ENCODE data around the gene GTF2H1. TPM values are rescaled to one million over a fixed set of nuclear protein-coding genes. Genes with fewer than 3 reads are reported as not detected.

GTF2H1 gene
- 50.9 TPM for total RNA-seq

GRCh38 chr11:18321969-18322711 is at the start of gene GTF2H1, which contains the start of gene HPS5:
GTF2H1 (plus strand) TSS chr11:18322567; CDS start chr11:18333075, 10,508 bp downstream.
HPS5 (minus strand) TSS chr11:18322140; CDS start chr11:18317858, 4,282 bp downstream.
- peak; percentile 98 for DNase-seq

DNA sequence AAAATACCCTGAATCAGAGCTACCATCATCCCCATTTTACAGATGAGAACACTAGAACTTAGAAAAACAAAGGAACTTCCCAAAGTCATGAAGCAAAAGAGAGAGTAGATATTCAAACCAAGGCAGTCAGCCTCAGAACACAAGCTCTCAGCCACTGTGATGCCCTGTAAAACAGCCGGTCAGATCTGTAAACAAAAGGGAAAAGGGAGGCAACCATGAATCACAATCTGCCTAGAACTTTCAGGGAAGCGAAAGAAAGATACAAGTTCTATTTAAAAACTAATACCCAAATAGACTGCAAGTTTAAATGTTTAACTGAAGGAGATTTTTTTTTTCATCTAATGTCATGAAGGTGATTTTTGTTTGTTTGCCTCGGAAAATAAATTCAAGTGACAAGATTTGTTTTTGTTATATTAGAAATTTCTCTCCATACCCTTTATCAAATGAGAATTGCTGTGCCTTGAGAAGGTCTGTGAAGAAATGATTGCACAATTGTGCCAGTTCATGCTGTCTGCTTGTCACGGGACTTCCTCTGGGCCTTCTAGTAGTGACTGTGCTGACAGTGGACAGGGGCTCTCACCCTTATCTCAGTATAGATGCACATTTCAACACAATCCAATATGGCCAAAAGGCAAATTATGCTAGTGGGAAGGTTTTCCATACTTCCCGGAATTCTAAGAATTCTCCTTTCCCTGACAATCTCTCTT is 44.6 kb upstream of the GTF2H1 start:
- no peak for DNase-seq

- no peak for DNase-seq
Observed at GRCh38 chr11:18280438-18281045, 41.8 kb upstream of the GTF2H1 start.

DNA sequence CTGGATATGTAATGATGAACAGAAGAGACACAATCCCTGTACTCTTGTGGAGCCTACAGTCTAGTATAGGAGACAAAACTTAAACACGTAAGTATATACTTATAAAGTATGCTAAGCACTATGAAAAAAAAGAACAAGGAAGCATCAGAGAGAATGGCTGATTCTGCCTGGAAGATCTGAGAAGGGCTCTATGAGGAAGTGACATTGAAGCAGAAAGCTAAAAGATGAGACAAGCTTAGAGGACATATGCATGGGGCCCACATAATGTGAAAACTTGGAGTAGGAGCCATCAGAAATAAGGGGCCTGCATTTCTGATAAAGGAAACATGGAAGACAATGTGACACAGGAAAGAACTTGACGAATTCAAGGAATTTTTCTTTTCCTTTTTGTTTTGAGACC is 39.7 kb upstream of the GTF2H1 start:
- no peak for DNase-seq

DNA sequence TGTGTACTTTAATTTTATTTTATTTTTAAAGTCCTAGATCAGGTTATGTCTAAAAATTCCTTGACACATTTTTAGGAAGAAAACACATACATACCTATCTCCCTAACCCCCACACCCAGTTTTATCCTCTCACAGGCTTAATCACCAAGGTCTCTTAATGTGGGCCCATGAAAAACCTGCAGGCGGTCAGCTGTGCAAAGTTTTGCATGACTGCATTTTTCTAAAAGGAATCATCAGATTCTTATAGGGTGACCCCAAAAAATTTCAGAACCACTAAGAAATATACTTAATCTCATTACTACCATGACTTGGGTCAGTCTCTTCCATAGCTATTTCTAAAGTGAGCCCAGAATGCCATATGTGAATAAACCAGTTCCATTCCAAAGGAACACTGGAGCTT is 36.5 kb upstream of the GTF2H1 start:
- no peak for DNase-seq

DNA sequence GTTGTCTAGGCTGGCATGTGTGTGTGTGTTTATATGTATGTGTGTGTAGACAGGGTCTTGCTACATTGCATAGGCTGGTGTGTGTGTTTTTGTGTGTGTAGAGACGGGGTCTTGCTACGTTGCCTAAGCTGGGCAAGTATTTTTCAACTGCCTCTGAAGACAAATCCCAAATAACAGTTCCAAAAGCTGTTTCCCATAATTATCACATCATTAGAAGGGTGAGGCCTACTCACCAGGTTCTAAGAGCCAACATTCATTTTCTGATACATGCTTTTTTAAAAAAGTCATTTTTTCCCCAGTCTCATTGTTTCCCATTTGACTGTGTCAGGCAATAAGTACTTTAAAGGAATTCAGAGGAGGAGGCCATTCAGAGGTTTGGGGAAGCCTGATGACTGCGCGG is 33.5 kb upstream of the GTF2H1 start:
- DNase-seq, result no peak

DNA sequence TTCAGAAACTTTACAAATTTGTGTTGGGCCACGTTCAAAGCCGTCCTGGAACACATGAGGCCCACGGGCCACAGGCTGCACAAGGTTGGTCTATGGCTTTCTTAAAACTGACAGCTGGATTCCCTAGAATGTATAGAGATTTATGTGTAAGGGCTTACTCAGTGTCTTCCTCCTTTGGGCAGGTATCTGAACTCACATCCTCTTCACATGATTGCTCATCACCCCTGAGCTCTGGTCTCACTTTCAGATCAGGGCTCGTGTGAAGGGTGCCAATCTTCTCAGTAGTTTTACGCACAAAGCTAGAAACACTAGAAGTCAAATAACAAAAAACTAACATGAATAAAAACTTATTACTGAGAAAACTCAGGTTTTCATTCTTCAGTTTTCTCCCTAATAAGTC is 27.5 kb upstream of the GTF2H1 start:
- DNase-seq, result no peak

DNA sequence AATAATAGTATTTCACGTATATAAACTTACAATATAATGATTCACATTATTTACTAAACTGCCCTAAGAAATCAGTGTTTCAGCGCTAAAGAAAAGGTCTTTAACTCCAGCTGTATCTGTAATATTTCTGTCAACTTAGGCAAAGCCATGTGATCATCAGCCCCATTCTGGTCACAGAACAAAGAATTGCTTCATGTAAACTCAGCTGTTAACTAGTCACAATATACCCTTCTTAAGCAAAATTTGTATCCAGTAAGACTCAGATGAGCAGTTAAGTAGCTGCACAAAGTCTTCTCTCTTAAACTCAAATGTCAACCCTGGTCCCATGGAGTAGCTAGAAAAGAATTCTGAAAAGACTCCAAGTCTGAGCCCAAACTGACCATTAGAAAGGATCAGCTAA is 27.1 kb upstream of the GTF2H1 start:
- DNase-seq, result no peak

DNA sequence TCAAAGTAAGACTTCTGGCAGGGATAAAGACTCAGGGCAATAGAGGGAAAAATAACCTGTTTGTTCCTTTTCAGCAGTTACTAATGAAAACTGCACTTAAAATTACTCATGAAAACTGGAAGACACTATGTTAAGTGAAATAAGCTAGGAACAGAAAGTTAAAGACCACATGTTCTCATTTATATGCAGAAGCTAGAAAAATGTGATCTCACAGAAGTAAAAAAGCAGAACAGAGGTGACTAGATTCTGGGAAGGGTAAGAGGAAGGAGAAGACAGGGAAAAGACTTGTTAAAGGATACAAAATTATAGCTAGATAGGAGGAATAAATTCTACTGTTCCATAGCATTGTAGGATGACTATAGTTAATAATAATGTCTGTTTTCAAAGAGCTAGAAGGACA is 22.6 kb upstream of the GTF2H1 start:
- no peak for DNase-seq

- no peak for DNase-seq
Observed at GRCh38 chr11:18304745-18305144, 17.6 kb upstream of the GTF2H1 start.

GRCh38 chr11:18307461-18308139 is 14.8 kb upstream of the GTF2H1 start:
- DNase-seq, result no peak

GRCh38 chr11:18308242-18308641 is 14.1 kb upstream of the GTF2H1 start:
- no peak for DNase-seq

- DNase-seq, result no peak
Observed at GRCh38 chr11:18309691-18310090, 12.7 kb upstream of the GTF2H1 start.

DNA sequence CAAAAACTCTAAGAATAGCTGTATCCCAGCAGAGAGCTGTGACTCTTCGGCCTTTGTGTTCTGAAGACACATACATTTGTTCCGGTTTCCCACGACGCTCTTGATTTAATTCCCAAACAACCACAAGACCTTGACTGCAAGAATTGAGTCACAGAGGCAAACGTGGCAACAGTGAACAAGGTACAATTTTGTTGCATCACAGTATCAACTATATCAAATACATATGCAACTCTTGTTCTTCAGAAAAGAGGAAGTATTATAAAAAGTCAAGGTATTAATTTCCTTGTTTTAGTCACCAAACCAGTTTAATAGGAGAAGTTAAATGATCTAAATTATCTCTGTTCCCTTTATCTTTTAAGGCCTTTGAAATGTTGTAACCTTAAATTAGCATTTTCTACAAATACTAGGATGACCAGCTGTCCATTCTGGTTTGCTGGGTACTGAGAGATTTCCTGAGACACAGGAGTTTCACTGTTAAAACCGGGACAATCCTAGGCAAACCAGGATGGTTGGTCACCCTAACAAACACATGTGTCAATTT is 11.5 kb upstream of the GTF2H1 start:
- no peak for DNase-seq

- DNase-seq, result peak; percentile 37
Observed at GRCh38 chr11:18312012-18312411, 10.4 kb upstream of the GTF2H1 start.

- DNase-seq, result no peak
Observed at GRCh38 chr11:18312663-18313420, 9.5 kb upstream of the GTF2H1 start.

DNA sequence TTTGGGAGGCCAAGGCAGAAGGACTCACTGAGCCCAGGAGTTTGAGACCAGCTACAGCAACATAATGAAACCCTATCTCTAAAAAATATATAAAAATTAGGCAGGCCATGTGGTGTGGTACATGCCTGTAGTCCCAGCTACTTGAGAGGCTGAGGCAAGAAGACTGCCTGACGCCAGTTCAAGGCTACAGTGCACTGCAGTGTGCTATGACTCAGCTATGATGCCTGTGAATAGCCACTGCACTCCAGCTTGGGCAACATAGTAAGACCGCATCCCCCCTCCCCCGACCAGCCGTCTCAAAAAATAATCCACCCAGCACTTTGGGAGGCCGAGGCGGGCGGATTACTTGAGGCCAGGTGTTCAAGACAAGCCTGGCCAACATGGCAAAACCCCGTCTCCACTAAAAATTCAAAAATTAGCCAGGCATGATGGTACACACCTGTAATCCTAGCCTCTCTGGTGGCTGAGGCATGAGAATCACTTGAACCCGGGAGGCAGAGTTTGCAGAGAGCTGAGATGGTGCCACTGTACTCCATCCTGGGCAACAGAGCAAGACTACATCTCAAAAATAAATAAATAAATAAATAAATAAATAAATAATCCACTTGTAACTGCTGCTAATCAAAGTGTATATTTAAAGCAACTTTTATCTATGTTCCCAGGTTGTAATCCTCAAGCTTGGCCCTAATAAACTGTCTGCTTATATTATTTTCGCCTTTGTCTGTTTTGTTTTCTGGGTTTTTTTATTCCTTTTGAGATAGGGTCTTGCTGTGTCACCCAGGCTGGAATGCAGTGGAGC is 8.2 kb upstream of the GTF2H1 start:
- no peak for DNase-seq

- no peak for DNase-seq
Observed at GRCh38 chr11:18314784-18315523, 7.4 kb upstream of the GTF2H1 start.

DNA sequence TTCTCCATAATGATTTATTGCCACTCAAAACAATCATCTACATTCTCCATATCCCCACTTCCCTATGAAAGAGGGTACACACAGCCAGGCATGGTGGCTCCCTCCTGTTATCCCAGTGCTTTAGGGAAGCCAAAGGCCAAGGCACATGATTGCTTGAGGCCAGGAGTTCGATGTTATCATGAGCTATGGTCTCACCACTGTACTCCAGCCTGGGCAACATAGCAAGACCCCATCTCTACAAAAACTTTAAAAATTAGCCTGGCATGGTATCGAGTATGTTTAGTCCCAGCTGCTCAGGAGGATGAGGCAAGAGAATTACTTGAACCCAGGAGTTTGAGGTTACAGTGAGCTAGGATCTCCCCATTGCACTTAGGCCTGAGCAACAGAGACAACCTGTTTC is 6.5 kb upstream of the GTF2H1 start:
- DNase-seq, result no peak

- no peak for DNase-seq
Observed at GRCh38 chr11:18317551-18317950, 4.8 kb upstream of the GTF2H1 start.
